Gastroesophageal sphincter (tissue), 3 donors: ENCODE data around the gene ARHGAP26.

ENCODE experiments used
- CTCF ChIP-seq, 4 experiments: fragments of 200-600 bp in 2 of 4; fragments of 450-650 bp in 2 of 4; sonication (generic) in 1 of 4; IDR thresholded peaks; one replicate each; pipeline ENCODE4 v1.5.1; 2017 to 2019; ENCODE audit warnings: antibody characterized with exemption in 4 of 4, mild to moderate bottlenecking in 2 of 4, moderate library complexity in 2 of 4
- POLR2AphosphoS5 ChIP-seq: sonication (generic); formaldehyde crosslinking; IDR thresholded peaks from one replicate; pipeline ENCODE4 v1.6.1; 2017; ENCODE audit warnings: antibody characterized with exemption

- TF ChIP-seq CTCF (IDR thresholded peaks at IDR 0.05) (no peak), POLR2AphosphoS5 (no peak)
Observed at GRCh38 chr5:143121135-143121475, 350.9 kb downstream of the ARHGAP26 start.
